Stimulated activated CD4-positive, alpha-beta T cell treated with anti-CD3 and anti-CD28 coated beads, Interleukin-1b, Interleukin-23, amount 100 ng/mL, for 4 hours (primary cell): ENCODE data around the gene TBC1D9B.
A peak's percentile ranks its signal among the peaks of the same experiment; 100 is the strongest.

Experiments
- DNase-seq, 2 donors: peaks; one replicate each; pipeline ENCODE4 v3.0.0-alpha.2; 2020; ENCODE audit warnings: low read depth in 2 of 2

TBC1D9B gene

DNA sequence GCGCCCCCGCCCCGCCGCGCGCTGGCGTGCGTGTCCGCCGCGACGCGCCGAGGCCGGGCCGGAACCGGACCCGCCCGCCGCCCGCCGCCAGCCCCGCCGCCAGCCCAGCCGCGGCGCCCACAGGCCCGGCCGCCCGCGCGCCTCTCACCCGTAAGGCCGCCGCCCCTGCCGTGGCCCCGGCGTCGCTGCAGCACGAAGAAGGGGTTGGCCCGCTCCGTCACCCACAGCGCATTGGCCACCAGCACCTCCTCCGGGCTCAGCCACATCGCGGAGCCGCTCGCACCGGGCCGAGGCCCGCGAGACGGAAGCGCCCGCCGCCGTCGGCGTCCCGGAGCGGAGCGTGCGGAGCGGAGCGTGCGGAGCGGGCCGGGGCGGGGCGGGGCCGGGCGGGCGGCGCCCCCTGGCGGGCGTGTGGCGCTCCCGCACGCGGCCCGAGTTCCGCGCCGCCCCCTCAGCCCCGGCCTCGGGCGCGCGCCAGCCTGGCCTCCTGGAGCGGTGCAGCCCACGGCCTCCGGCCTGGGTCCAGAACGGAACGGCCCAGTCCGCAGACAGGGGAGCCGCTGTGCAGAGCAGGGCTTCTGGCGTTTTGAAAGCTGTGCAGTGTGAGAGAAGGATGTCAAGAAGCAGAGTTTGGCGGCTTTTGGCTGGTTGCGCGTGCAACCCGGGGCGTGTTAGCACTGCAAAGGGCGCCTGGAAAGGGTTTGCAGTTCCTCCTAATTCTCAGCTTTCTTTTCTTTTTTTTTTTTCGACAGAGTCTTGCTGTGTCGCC lies at the start of gene TBC1D9B:
TSS of gene TBC1D9B (minus strand) at position 342 of the 769 bp plus-strand sequence. CDS start at position 266, 76 bp downstream.
- peak; percentile 52 to 68 for DNase-seq

DNA sequence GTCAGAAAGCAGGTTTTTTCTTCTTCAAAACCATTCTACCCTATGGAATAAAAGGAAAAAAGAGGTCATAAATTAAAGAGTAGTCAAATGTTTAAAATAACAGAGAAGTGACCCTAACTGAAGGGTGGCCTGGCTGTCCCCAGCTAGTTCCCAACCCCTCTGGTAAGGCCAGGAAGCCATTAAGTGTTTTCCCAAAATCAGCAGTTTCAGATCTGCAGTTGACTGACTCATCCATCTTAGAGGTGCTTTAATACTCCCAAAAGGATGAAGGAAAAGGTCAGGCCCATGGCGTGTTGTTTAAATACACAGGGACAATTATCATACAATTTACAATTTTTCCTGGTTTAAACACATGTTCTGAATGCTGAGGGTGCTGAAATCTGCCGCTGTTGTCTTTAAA lies 47.9 kb upstream of the TBC1D9B start:
- DNase-seq = no peak

- DNase-seq = no peak
Measured at GRCh38 chr5:179955062-179955461, 47.4 kb upstream of the TBC1D9B start.

DNA sequence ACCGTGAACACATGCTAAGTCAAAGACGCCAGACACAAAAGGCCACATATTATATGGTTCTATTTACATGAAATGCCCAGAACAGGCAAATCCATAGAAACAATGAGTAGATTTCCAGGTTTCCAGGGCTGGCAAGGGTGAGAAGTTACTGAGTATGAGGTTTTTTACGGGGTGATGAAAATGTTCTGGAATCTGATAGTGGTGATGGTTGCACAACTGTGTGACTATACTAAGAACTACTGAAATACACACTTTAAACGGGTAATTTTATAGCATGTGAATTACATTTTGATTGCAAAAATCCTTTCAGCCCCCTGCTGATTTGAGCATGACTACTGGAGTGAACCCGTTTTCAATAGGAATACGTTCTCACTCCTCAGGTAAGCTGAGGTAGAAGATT lies 46.7 kb upstream of the TBC1D9B start:
- no peak for DNase-seq

DNA sequence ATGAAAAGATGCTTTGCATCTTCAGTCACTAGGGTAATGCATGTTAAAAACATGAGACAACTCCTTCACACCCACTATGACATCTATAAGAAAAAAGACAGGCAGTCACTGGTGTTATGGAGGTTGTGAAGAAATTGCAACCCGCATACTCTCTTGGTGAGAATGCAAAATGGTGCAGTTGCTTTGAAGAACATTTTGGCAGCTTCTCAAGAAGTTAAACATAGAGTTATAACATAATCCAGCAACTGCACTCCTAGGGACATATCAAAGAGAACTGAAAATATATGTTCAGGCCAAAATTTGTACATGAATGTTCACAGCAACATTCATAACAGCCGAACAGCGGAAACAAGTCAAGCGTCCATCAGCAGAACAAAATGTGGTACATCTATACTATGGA lies 46.3 kb upstream of the TBC1D9B start:
- DNase-seq = no peak

- DNase-seq = no peak
Measured at GRCh38 chr5:179936976-179937681, 29.4 kb upstream of the TBC1D9B start.

DNA sequence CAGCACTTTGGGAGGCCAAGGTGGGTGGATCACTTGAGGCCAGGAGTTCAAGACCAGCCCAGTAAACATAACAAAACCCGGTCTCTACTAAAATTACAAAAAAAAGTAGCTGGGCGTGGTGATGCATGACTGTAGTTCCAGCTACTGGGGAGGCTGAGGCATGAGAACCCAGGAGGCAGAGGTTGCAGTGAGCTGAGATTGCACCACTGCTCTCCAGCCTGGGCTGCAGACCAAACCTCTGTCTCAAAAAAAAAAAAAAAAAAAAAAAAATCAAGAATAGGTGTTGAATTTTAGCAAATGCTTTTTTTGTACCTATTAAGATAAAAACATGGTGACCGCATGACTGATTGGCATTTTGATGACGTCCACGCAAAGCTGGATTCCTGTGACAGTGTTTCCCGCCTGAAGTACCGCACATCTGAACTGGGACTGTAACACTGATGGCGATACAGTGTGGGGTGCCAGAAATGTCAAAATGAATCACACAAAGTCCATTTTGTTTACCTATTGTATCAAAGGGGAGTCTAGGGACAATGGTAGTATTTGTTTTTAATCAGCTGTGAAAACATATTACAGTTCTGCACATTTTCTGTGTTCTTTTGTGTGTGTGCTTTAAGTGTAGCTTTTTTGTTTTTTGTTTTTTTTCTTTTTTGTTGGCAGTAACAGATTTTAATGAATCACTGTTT lies 23.2 kb upstream of the TBC1D9B start:
- DNase-seq = no peak

GRCh38 chr5:179927824-179928223 lies 20.1 kb upstream of the TBC1D9B start:
- no peak for DNase-seq

DNA sequence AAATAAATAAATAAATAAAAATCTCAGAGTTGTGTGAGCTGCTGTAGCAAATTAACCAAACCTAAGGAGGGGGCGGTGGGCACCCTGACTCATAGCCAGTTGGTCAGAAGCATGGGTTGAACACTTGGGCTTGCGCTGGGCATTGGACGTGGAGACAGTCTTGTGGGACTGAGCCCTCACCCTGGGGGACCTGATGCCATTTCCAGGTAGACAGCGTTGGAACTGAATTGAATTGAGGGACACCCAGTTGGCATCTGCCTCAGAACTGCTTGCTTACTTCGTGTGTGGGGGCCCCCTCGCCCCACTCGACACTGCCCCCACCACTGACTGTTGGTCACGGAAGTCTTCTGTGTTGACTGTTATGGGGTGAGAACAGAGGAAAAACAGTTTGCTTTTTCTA lies 19.0 kb upstream of the TBC1D9B start:
- DNase-seq = no peak

GRCh38 chr5:179923436-179923835 lies 15.7 kb upstream of the TBC1D9B start:
- no peak for DNase-seq

DNA sequence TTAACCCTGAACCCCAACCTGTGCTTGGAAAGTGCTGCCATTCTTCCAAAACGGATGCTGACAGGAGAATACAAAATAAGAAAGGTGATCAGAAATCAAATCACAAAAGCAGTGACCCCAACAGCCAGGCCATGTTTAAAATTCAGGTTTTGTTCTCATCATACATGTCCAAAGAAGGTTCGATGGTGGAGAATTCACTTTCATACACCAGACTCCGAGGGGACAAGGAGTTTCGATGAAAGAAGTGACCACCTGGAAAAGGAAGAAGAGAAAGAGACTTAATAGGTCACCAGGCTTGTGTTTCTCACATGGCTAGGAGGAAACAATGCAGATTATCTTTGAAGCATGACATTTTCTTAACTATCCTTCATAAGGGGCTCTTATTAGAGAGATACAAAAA lies 12.5 kb upstream of the TBC1D9B start:
- no peak for DNase-seq

GRCh38 chr5:179919487-179920060 lies 11.9 kb upstream of the TBC1D9B start:
- no peak for DNase-seq

DNA sequence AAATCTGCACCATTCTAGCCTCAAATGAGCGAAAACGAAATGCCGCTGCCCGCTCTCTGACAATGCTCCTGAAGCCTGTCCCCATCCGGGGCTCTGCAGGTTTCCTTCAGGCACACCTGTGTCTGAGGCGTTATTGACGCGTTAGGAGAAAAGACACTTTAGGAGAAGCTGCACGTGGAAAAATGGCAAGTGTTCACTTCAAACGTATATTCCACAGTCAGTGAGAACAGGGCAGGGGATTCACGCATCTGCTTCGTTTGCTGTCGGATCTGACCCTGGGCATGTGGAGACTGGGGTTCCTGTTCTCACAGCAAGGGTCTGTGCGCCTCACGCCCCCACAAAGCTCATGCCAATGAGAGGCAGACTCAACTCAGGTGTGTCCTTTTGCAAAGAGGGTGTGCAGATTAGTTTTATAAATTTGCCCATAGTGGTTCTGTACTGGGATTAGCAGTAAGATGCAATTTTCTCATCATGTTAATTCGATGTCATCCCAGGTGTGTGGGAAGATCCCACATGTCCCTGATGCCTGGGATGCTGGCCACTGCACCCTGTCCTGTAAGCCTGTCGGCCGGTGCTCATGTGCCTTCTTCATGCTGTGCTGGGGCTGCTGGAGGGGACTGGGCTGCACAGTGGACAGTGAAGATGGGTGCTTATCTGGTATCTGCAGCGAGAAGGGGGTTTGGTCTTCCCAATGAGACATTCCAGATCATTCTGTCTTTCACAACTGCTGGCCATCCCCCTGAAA lies 11.2 kb upstream of the TBC1D9B start:
- no peak for DNase-seq

GRCh38 chr5:179916523-179916922 lies 8.8 kb upstream of the TBC1D9B start:
- no peak for DNase-seq

DNA sequence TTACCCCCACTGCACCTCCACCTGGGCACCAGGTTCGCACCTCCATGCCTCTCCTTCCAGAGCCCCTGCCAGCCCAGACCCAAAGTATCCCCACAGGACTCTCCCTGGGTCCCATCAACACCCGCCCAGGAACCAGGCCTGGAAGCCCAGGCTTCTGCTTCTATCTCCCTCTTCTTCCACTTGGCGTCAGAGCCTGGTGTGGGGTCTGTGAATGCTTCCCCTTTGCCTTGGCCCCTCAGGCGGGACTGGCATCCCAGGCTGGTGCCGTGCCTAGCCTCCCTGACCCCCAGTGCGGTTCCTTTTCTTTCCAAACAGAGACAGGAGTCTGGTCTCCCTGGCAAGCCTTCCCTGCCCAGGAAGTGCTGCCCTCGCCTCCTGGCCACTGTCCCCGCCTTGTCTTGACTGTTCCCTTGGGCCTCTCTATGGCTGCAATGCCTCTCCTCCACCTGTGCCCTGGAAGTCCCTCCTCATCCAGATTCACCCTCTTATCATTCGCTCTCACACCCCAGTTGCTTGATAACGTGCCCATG lies 7.8 kb upstream of the TBC1D9B start:
- DNase-seq = no peak

DNA sequence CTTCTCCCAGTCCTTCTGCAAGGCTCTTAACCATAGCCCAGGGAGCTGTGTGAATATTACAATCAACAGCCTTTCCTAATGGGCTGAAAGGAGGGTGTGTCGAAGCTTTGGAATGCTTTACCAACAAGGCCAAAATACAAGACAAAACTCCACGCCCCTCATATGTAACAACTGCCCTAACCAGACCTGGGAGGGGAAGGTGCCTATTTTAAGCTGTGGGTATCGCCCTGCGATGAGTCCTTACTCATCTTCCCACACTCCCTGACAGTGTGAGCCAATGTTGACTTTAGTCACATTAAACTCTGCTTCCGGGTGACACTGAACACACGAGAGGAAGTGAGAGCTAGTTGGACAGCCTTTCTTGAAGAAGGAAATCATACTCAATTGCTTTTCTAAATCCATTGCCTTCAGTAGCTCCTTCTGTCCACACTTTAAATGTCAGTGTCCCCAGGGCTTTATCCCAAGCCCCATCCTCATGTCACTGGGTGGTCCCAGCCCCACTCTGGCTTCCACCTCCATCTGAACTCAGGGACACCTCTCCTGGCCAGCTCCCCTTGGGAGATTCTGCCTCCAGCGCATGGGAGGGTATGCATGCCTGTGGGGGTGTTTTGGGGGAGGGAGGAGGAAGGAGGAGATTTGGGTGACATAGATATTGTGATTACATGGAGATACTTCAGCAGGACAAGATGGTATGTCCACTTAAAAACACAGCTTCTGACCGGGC lies 6.5 kb upstream of the TBC1D9B start:
- no peak for DNase-seq

DNA sequence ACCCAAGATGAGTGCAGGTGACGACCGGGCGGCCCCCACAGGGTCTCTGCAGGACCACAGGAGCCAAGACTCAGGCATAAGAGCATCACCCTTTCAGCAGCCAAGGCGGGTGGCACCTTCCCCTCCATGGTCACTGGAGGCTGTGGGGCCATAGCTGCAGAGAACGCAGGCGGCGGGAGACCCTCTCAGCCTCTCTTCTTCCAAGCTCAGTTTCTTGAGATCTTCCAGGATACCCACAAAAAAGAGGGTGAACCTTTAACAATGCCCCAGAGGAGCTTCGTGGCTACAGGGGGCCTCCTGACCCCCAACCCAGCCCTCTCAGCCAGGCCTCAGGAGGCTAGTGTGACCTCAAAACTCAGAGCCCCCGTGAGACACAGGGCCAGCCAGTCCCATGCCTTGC lies 5.8 kb upstream of the TBC1D9B start:
- DNase-seq = no peak

- no peak for DNase-seq
Measured at GRCh38 chr5:179912951-179913350, 5.3 kb upstream of the TBC1D9B start.

- DNase-seq = no peak
Measured at GRCh38 chr5:179912386-179912785, 4.7 kb upstream of the TBC1D9B start.

- DNase-seq = no peak
Measured at GRCh38 chr5:179909224-179909623, 1.5 kb upstream of the TBC1D9B start.

DNA sequence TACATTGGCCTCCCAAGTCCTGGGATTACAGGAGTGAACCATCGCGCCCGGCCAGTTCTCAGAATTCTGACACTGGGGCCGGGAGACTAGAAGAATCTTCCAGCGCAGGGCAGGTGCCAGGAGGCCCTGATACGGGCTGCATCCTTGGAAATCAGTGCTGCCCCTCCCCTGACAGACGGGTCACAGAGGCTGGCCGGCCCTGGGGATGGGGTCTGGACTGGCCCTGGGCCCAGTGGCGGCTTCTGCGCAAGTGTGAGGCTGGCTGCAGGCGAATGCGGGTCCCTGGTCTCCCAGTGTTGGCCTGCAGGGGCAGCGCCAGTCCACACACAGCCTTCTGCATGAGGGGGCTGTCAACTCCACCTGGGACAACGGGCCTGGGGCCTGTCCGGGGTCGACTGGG lies 831 bp upstream of the TBC1D9B start:
- DNase-seq = no peak
